OCI-LY7 (cell line): Measurements from ENCODE around the gene CCDC8.

ENCODE experiments used
- EZH2phosphoT487 ChIP-seq: fragments of 200-600 bp; sonication (generic); IDR thresholded peaks from 2 replicates; pipeline ENCODE4 v1.6.1; 2018; ENCODE audit warnings: low read depth, borderline replicate concordance, mild to moderate bottlenecking, mixed run types, antibody characterized with exemption, low read length, moderate library complexity, mixed read lengths
- TF ChIP-seq, protein P1 (sequence below): fragments of 200-600 bp; sonication (generic); conservative IDR thresholded peaks from 2 replicates; pipeline ENCODE4 v1.5.1; 2014; ENCODE audit warnings: mild to moderate bottlenecking, antibody characterized with exemption, low read length, moderate library complexity, mixed read lengths

DNA sequence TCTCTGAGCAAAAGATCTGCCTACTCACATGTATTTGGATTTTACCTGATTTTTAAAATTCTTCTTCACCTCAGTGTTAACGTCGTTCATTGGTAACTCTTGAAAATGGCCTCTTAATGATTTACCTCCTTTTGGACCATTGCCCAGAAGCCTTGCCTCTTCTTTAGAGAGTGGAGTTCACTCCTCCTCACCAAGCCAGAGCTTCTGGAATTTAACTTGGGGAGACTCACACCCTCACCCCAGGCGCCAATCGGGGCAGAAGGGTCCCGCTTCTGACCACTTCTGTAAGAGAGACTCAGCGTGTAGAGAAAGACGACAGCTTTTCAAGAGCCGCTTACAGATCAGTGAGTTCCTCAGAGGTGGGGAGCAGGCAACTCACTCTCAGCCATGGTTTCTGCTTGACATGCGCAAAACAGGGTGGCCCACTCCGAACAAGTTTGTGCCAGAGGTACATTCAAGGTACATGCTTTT lies 12.7 kb upstream of the CCDC8 start:
- TF ChIP-seq, protein P1, sequence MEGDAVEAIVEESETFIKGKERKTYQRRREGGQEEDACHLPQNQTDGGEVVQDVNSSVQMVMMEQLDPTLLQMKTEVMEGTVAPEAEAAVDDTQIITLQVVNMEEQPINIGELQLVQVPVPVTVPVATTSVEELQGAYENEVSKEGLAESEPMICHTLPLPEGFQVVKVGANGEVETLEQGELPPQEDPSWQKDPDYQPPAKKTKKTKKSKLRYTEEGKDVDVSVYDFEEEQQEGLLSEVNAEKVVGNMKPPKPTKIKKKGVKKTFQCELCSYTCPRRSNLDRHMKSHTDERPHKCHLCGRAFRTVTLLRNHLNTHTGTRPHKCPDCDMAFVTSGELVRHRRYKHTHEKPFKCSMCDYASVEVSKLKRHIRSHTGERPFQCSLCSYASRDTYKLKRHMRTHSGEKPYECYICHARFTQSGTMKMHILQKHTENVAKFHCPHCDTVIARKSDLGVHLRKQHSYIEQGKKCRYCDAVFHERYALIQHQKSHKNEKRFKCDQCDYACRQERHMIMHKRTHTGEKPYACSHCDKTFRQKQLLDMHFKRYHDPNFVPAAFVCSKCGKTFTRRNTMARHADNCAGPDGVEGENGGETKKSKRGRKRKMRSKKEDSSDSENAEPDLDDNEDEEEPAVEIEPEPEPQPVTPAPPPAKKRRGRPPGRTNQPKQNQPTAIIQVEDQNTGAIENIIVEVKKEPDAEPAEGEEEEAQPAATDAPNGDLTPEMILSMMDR = no peak
- no peak for TF ChIP-seq EZH2phosphoT487
